SH-SY5Y (cell line): ENCODE results near the gene AFG3L2.

Source experiments
- GATA2 ChIP-seq: IDR thresholded peaks from 2 replicates; pipeline ENCODE4 v1.6.1; 2011; ENCODE audit warnings: mild to moderate bottlenecking, low read depth, low read length
- GATA3 ChIP-seq: IDR thresholded peaks from 2 replicates; pipeline ENCODE4 v1.6.1; 2011; ENCODE audit warnings: low read depth, mild to moderate bottlenecking, low read length, moderate library complexity

- no peak for TF ChIP-seq GATA2
- TF ChIP-seq GATA3 = no peak
These were observed 68.5 kb downstream of the AFG3L2 start for GRCh38 chr18:12308386-12309100.
